Activated CD8-positive, alpha-beta T cell treated with anti-CD3 and anti-CD28 coated beads for 36 hours (primary cell): ENCODE measurements around the gene IGSF8. TPM values are rescaled to one million over a fixed set of nuclear protein-coding genes. Genes with fewer than 3 reads are reported as not detected.
"Not testable (repeated sequence)": the region's sequence is repeated elsewhere in the genome, so short reads cannot be mapped to it uniquely, and the experiment has no call there.

Source experiments
- ATAC-seq: fragments of 200-7000 bp; cut with Tn5 transposase; one replicate; pipeline ENCODE4 v1.10.0; 2021; ENCODE audit warnings: mild to moderate bottlenecking, moderate library complexity
- CTCF ChIA-PET: fragments of 350-600 bp; sonication (Branson Sonifier 250); formaldehyde crosslinking; loops from one replicate; lab custom pipeline; 2021; ENCODE audit warnings: antibody characterized with exemption; lab: Charles Lee
- POLR2A ChIA-PET: fragments of 350-600 bp; sonication (Branson Sonifier 250); formaldehyde crosslinking; loops from one replicate; lab custom pipeline; 2021; ENCODE audit warnings: antibody characterized with exemption; lab: Charles Lee
- DNase-seq: peaks from one replicate; pipeline ENCODE4 v3.0.0-alpha.2; 2020
- H3K27ac Mint-ChIP-seq: one replicate; pipeline ENCODE4 v1.8.0; 2021; ENCODE audit warnings: mild to moderate bottlenecking, mixed read lengths
- H3K27me3 Mint-ChIP-seq: one replicate; pipeline ENCODE4 v1.8.0; 2021; ENCODE audit warnings: mixed read lengths
- H3K36me3 Mint-ChIP-seq: one replicate; pipeline ENCODE4 v1.8.0; 2021; ENCODE audit warnings: low read depth, mixed read lengths
- H3K4me1 Mint-ChIP-seq: one replicate; pipeline ENCODE4 v1.8.0; 2021; ENCODE audit warnings: low read depth, mixed read lengths
- H3K4me3 Mint-ChIP-seq: one replicate; pipeline ENCODE4 v1.8.0; 2021; ENCODE audit warnings: mild to moderate bottlenecking, moderate library complexity, mixed read lengths
- H3K9me3 Mint-ChIP-seq: one replicate; pipeline ENCODE4 v1.8.0; 2021; ENCODE audit warnings: mixed read lengths
- CTCF ChIP-seq: fragments of 200-600 bp; IDR thresholded peaks from one replicate; pipeline ENCODE4 v1.8.0; 2022; ENCODE audit warnings: antibody characterized with exemption, mild to moderate bottlenecking
- intact Hi-C: fragments of 100-400 bp; cut with micrococcal nuclease; formaldehyde crosslinking; loops from one replicate; pipeline ENCODE4 v1.10.0; 2022
- total RNA-seq, 2 experiments: library from RNA; stranded (reverse); gene quantifications; one replicate each; pipeline ENCODE4 v1.2.3, GENCODE V29; 2021

IGSF8 gene
- total RNA-seq, 2 experiments from 2014 or later = 48.0 to 49.5 TPM

GRCh38 chr1:160050619-160051018 lies 47.8 kb downstream of the IGSF8 start:
- Mint-ChIP-seq H3K27ac (no peak overlapping the region), H3K9me3 (no peaks in the 10 kb centered on the region), H3K4me3 (no peak overlapping the region), H3K36me3 (no peaks in the 10 kb centered on the region), H3K27me3 (peaks cover 14% of the 10 kb centered on the region), H3K4me1 (peaks cover 12% of the 10 kb centered on the region)
- ATAC-seq = no peak
- intact Hi-C loops = no loop called here
- ChIA-PET CTCF (interaction anchor here (21.6 kb wide), 1 partner anchor 23 kb away, joined by 693 read pairs; the partner anchor contains the start of genes KCNJ10 and KCNJ9), POLR2A (no interaction called here)
- no peak for DNase-seq
- no peak for TF ChIP-seq CTCF

- H3K9me3 Mint-ChIP-seq = not testable (repeated sequence)
Measured at GRCh38 chr1:160050182-160050581, 48.2 kb downstream of the IGSF8 start.

GRCh38 chr1:160049101-160049500 lies 49.3 kb downstream of the IGSF8 start:
- CTCF ChIA-PET = interaction anchor here (1.3 to 21.6 kb wide), 4 partner anchors 17 to 52 kb away, joined by 4 to 693 read pairs (median 54); partner anchors contain the start of genes KCNJ10, KCNJ9 and PIGM
- TF ChIP-seq CTCF = no peak
- Mint-ChIP-seq H3K27ac (no peak overlapping the region), H3K36me3 (no peaks in the 10 kb centered on the region), H3K9me3 (no peaks in the 10 kb centered on the region), H3K27me3 (peaks cover 13% of the 10 kb centered on the region), H3K4me3 (no peak overlapping the region), H3K4me1 (peaks cover 12% of the 10 kb centered on the region)
- ATAC-seq (no peak), DNase-seq (no peak)
- intact Hi-C loops = no loop called here
- POLR2A ChIA-PET = no interaction called here

More at GRCh38 chr1:160050182-160050581, 48.2 kb downstream of the IGSF8 start:
- CTCF ChIA-PET = interaction anchor here (21.6 kb wide), 1 partner anchor 23 kb away, joined by 693 read pairs; the partner anchor contains the start of genes KCNJ10 and KCNJ9
- Mint-ChIP-seq H3K4me1 (peaks cover 12% of the 10 kb centered on the region), H3K27me3 (peaks cover 16% of the 10 kb centered on the region)
- POLR2A ChIA-PET, ATAC-seq, DNase-seq, H3K36me3 Mint-ChIP-seq, intact Hi-C loops, H3K27ac Mint-ChIP-seq, H3K4me3 Mint-ChIP-seq: not testable (repeated sequence)

- ChIA-PET POLR2A (interaction anchor here (0.6 kb wide), 1 partner anchor 83 kb away, joined by 4 read pairs; no protein-coding TSS in a partner anchor), CTCF (interaction anchor here (1.3 to 21.6 kb wide), 6 partner anchors 12 to 53 kb away, joined by 4 to 693 read pairs (median 44); partner anchors contain the start of genes KCNJ10, KCNJ9 and PIGM)
- Mint-ChIP-seq H3K4me3 (no peak overlapping the region), H3K27me3 (peaks cover 13% of the 10 kb centered on the region), H3K27ac (no peak overlapping the region), H3K9me3 (no peaks in the 10 kb centered on the region), H3K4me1 (peaks cover 12% of the 10 kb centered on the region), H3K36me3 (no peaks in the 10 kb centered on the region)
- intact Hi-C loops = no loop called here
- no peak for TF ChIP-seq CTCF
- no peak for DNase-seq
- ATAC-seq = no peak
Measured at GRCh38 chr1:160048335-160048734, 50.1 kb downstream of the IGSF8 start.

GRCh38 chr1:160047111-160047991 lies 51.1 kb downstream of the IGSF8 start:
- intact Hi-C loops = no loop called here
- no peak for ATAC-seq
- peak overlapping the region; percentile 70 for H3K4me3 Mint-ChIP-seq
- H3K4me1 Mint-ChIP-seq = peaks cover 12% of the 10 kb centered on the region
- POLR2A ChIA-PET = interaction anchor here (0.6 to 2.0 kb wide), 6 partner anchors 16 to 84 kb away, joined by 3 to 11 read pairs (median 4); partner anchors contain the start of genes KCNJ10 and PIGM
- DNase-seq = no peak
- peaks cover 13% of the 10 kb centered on the region for H3K27me3 Mint-ChIP-seq
- peak overlapping the region; percentile 81 for H3K27ac Mint-ChIP-seq
- TF ChIP-seq CTCF = no peak
- no peaks in the 10 kb centered on the region for H3K36me3 Mint-ChIP-seq
- CTCF ChIA-PET = interaction anchor here (0.6 to 21.6 kb wide), 28 partner anchors 8 to 332 kb away, joined by 3 to 693 read pairs (median 5); partner anchors contain the start of genes IGSF8, KCNJ10, KCNJ9 and PIGM
- no peaks in the 10 kb centered on the region for H3K9me3 Mint-ChIP-seq
